ENCODE measurements around the gene RAB11B. TPM values are rescaled to one million over a fixed set of nuclear protein-coding genes. Genes with fewer than 3 reads are reported as not detected.
A peak's percentile ranks its signal among the peaks of the same experiment; 100 is the strongest.

The RAB11B gene
- total and polyA plus RNA-seq, 2 of the 13 experiments (the other 11 are each of a cell fraction or from before 2014, with no cell fraction given), result 6.0 to 28.4 TPM

DNA sequence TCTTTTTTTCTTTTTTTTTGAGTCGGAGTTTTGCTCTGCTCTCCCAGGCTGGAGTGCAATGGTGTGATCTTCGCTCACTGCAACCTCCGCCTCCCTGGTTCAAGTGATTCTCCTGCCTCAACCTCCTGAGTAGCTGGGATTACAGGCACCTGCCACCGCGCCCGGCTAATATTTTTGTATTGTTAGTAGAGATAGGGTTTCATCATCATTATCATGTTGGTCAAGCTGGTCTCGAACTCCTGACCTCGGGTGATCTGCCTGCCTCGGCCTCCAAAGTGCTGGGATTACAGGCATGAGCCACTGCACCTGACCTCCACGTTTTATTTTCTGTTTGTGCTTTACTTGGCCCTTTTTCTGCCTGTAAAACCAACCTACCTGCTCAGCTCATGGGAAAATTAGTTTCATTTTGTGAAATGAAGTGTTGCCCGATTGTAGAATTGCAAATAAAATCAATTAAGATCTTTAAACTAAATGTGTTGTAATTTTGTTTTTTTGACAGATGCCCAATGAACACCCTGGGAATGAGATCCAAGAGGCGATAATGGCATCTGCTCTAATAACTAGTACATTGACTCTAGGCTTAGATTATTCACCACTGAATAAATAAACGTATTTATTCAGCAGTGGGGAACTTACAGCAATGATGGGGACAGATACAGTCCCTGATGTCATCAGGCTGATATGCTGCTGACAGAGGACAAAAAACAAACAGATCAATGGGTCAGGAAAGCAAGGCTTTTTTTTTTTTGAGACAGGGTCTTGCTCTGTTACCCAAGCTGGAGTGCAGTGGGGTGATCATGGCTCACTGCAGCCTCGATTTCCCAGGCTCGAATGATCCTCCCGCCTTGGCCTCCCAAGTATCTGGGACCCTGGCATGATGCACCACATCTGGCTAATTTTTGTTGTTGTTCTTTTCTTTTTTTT lies 2.2 kb upstream of the RAB11B start (continued):
- TF ChIP-seq, protein P1, sequence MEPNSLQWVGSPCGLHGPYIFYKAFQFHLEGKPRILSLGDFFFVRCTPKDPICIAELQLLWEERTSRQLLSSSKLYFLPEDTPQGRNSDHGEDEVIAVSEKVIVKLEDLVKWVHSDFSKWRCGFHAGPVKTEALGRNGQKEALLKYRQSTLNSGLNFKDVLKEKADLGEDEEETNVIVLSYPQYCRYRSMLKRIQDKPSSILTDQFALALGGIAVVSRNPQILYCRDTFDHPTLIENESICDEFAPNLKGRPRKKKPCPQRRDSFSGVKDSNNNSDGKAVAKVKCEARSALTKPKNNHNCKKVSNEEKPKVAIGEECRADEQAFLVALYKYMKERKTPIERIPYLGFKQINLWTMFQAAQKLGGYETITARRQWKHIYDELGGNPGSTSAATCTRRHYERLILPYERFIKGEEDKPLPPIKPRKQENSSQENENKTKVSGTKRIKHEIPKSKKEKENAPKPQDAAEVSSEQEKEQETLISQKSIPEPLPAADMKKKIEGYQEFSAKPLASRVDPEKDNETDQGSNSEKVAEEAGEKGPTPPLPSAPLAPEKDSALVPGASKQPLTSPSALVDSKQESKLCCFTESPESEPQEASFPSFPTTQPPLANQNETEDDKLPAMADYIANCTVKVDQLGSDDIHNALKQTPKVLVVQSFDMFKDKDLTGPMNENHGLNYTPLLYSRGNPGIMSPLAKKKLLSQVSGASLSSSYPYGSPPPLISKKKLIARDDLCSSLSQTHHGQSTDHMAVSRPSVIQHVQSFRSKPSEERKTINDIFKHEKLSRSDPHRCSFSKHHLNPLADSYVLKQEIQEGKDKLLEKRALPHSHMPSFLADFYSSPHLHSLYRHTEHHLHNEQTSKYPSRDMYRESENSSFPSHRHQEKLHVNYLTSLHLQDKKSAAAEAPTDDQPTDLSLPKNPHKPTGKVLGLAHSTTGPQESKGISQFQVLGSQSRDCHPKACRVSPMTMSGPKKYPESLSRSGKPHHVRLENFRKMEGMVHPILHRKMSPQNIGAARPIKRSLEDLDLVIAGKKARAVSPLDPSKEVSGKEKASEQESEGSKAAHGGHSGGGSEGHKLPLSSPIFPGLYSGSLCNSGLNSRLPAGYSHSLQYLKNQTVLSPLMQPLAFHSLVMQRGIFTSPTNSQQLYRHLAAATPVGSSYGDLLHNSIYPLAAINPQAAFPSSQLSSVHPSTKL (CRISPR knock-in tag; IDR thresholded peaks at IDR 0.05), result peak; percentile 88
- TF ChIP-seq MXD1 (CRISPR knock-in tag; IDR thresholded peaks at IDR 0.05) (no peak), ZNF431 (CRISPR knock-in tag; IDR thresholded peaks at IDR 0.05; ENCODE audit: borderline replicate concordance, low read depth) (no peak), YEATS2 (CRISPR knock-in tag; IDR thresholded peaks at IDR 0.05; ENCODE audit: borderline replicate concordance) (peak; percentile 64; the same call in 1 of the 2 replicates), ZNF589 (CRISPR knock-in tag; conservative IDR thresholded peaks at IDR 0.05) (no peak), MYC (CRISPR knock-in tag; IDR thresholded peaks at IDR 0.05; ENCODE audit: borderline replicate concordance) (no peak), NAIF1 (CRISPR knock-in tag; IDR thresholded peaks at IDR 0.05; ENCODE audit: borderline replicate concordance) (no peak; the same call in 1 of the 2 replicates), EED (CRISPR knock-in tag; IDR thresholded peaks at IDR 0.05) (no peak), GABPA (IDR thresholded peaks at IDR 0.05; ENCODE audit: low read depth, low read length) (no peak), GABPA (CRISPR knock-in tag; IDR thresholded peaks at IDR 0.05; ENCODE audit: low read depth) (peak; percentile 60), TIGD3 (CRISPR knock-in tag; IDR thresholded peaks at IDR 0.05; ENCODE audit: borderline replicate concordance) (no peak), ZNF337 (CRISPR knock-in tag; IDR thresholded peaks at IDR 0.05; ENCODE audit: borderline replicate concordance, low read depth) (no peak), ZNF263 (CRISPR knock-in tag; IDR thresholded peaks at IDR 0.05) (no peak), ZNF276 (CRISPR knock-in tag; IDR thresholded peaks at IDR 0.05; ENCODE audit: low read depth) (no peak), ZNF687 (CRISPR knock-in tag; IDR thresholded peaks at IDR 0.05) (no peak), ZFP36L2 (CRISPR knock-in tag; IDR thresholded peaks at IDR 0.05) (no peak)
